Measurements from ENCODE around the gene EXOC5. TPM values are rescaled to one million over a fixed set of nuclear protein-coding genes. Genes with fewer than 3 reads are reported as not detected.
"Not testable (repeated sequence)": the region's sequence is repeated elsewhere in the genome, so short reads cannot be mapped to it uniquely, and the experiment has no call there.

Gene EXOC5
- total RNA-seq, 2 experiments from 2014 or later = 65.0 to 68.1 TPM

- no peak for DNase-seq
- H3K4me1 Mint-ChIP-seq (ENCODE audit: low read depth) = peaks cover 3% of the 10 kb centered on the region
- no peaks in the 10 kb centered on the region for H3K9me3 Mint-ChIP-seq
- H3K4me3 Mint-ChIP-seq = no peak overlapping the region
- H3K27me3 Mint-ChIP-seq (ENCODE audit: low read depth) = no peaks in the 10 kb centered on the region
- H3K36me3 Mint-ChIP-seq (ENCODE audit: low read depth) = peaks cover 6% of the 10 kb centered on the region
- intact Hi-C loops (cut with micrococcal nuclease) = no loop called here
- CTCF ChIA-PET = interaction anchor here (0.7 kb wide), 1 partner anchor 19 kb away, joined by 3 read pairs; no protein-coding TSS in a partner anchor
- no peak overlapping the region for H3K27ac Mint-ChIP-seq
Measured at GRCh38 chr14:57246933-57247657, 21.6 kb downstream of the EXOC5 start.

DNA sequence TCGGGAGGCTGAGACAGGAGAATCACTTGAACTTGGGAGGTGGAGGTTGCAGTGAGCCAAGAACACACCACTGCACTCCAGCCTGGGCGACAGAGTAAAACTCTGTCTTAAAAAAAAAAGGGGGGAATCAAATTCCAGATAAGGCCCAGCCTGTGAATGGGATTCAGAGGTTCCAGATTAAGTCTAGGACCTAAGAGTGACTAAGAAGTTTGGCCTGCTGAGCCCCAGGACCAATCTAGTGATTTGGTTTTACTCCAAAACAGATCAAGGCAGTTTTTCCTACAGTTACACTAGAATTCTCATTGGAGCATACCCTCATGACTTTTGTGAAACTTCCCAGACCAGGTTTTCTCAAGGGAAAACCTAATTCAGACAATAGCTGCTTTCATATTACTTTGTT, 22.8 kb downstream of the EXOC5 start:
- H3K4me1 Mint-ChIP-seq (ENCODE audit: low read depth) = no peaks in the 10 kb centered on the region
- no peak overlapping the region for H3K27ac Mint-ChIP-seq
- peaks cover 6% of the 10 kb centered on the region for H3K36me3 Mint-ChIP-seq (ENCODE audit: low read depth)
- H3K4me3 Mint-ChIP-seq = no peak overlapping the region
- CTCF ChIA-PET = interaction anchor here (0.6 to 1.7 kb wide), 2 partner anchors 48 to 1580 kb away, joined by 3 to 4 read pairs; no protein-coding TSS in a partner anchor
- intact Hi-C loops (cut with micrococcal nuclease) = no loop called here
- no peaks in the 10 kb centered on the region for H3K27me3 Mint-ChIP-seq (ENCODE audit: low read depth)
- H3K9me3 Mint-ChIP-seq = no peaks in the 10 kb centered on the region
- DNase-seq = no peak

DNA sequence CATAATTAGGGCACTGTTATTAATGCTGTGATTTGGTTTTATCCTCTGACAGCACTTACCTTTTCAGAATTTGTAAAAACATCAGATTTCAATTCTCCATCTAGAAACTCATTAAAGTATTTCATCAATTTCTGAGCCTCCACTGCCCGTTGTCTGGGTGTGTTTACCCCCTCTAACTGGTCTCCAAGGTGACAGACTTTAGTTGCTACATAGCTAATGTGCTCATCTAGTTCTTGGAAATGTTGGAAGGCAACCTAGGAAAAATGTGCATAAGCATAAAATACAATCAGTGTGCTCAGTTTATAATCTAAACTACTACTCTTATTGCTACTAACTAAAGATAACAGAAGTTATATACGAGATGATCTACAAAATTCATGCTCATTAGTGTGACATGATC, 24.6 kb downstream of the EXOC5 start:
- H3K4me3 Mint-ChIP-seq = no peak overlapping the region
- no peaks in the 10 kb centered on the region for H3K27me3 Mint-ChIP-seq (ENCODE audit: low read depth)
- H3K36me3 Mint-ChIP-seq (ENCODE audit: low read depth) = peaks cover 8% of the 10 kb centered on the region
- intact Hi-C loops (cut with micrococcal nuclease) = no loop called here
- H3K27ac Mint-ChIP-seq = no peak overlapping the region
- DNase-seq = no peak
- H3K9me3 Mint-ChIP-seq = no peaks in the 10 kb centered on the region
- H3K4me1 Mint-ChIP-seq (ENCODE audit: low read depth) = no peaks in the 10 kb centered on the region
- CTCF ChIA-PET = no interaction called here

DNA sequence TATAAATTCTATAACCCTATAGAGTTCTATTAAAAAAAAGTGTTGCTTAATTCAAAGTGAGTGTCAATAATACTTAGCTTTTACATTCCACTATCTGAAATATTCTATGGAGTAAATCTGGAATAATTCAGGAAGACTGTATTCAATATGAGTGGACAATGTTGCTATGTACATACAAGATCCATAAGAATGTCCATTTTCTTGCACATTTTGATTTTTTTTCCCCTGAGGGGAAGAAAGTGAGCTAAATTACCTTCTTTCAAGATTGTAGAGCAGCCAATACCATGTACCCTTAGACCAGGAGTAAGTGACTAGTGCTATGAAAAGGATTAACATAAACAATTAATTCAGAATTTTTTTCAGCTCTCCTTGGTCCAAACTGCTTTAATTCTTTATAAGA, 25.4 kb downstream of the EXOC5 start:
- DNase-seq = no peak
- no peaks in the 10 kb centered on the region for H3K4me1 Mint-ChIP-seq (ENCODE audit: low read depth)
- CTCF ChIA-PET = no interaction called here
- no peak overlapping the region for H3K4me3 Mint-ChIP-seq
- H3K9me3 Mint-ChIP-seq = no peaks in the 10 kb centered on the region
- peaks cover 8% of the 10 kb centered on the region for H3K36me3 Mint-ChIP-seq (ENCODE audit: low read depth)
- no peaks in the 10 kb centered on the region for H3K27me3 Mint-ChIP-seq (ENCODE audit: low read depth)
- H3K27ac Mint-ChIP-seq = no peak overlapping the region
- intact Hi-C loops (cut with micrococcal nuclease) = no loop called here

DNA sequence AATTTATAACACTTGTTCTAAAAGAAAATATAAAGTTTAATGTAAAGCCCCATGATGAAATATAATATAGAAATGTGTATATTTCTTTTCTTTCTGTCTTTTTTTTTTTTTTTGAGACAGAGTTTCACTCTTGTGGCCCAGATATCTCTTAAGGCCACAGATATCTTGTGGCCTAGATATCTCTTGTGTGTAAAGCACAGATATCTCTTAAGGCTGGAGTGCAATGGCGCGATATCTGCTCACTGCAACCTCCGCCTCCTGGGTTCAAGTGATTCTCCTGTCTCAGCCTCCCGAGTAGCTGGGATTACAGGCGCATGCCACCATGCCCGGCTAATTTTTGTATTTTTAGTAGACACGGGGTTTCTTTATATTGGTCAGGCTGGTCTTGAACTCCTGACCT, 28.6 kb downstream of the EXOC5 start:
- H3K36me3 Mint-ChIP-seq (ENCODE audit: low read depth); intact Hi-C loops (cut with micrococcal nuclease); H3K4me3 Mint-ChIP-seq; H3K27me3 Mint-ChIP-seq (ENCODE audit: low read depth); DNase-seq; H3K27ac Mint-ChIP-seq; CTCF ChIA-PET; H3K4me1 Mint-ChIP-seq (ENCODE audit: low read depth); H3K9me3 Mint-ChIP-seq: not testable (repeated sequence)

- no peak overlapping the region for H3K4me3 Mint-ChIP-seq
- intact Hi-C loops (cut with micrococcal nuclease) = no loop called here
- H3K4me1 Mint-ChIP-seq (ENCODE audit: low read depth) = peaks cover 3% of the 10 kb centered on the region
- no peaks in the 10 kb centered on the region for H3K27me3 Mint-ChIP-seq (ENCODE audit: low read depth)
- DNase-seq = no peak
- peaks cover 41% of the 10 kb centered on the region for H3K36me3 Mint-ChIP-seq (ENCODE audit: low read depth)
- CTCF ChIA-PET = no interaction called here
- H3K9me3 Mint-ChIP-seq = peaks cover 4% of the 10 kb centered on the region
- no peak overlapping the region for H3K27ac Mint-ChIP-seq
Measured at GRCh38 chr14:57232006-57232405, 36.7 kb downstream of the EXOC5 start.

DNA sequence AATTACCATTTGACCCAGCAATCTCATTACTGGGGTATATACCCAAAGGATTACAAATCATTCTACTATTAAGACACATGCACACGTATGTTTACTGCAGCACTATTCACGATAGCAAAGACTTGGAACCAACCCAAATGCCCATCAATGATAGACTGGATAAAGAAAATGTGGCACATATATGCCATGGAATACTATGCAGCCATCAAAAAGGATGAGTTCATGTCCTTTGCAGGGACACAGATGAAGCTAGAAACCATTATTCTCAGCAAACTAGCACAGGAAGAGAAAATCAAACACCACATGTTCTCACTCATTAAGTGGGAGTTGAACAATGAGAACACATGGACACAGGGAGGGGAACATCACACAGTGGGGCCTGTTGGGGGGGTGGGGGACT, 40.4 kb downstream of the EXOC5 start:
- DNase-seq; H3K27me3 Mint-ChIP-seq (ENCODE audit: low read depth); H3K4me1 Mint-ChIP-seq (ENCODE audit: low read depth); H3K27ac Mint-ChIP-seq; CTCF ChIA-PET; H3K4me3 Mint-ChIP-seq; H3K9me3 Mint-ChIP-seq: not testable (repeated sequence)
- intact Hi-C loops (cut with micrococcal nuclease) = loop anchor here (5.0 to 10.0 kb wide), 2 partner anchors 39 to 166 kb away; partner anchors contain the start of genes AP5M1, EXOC5 and NAA30
- peaks cover 46% of the 10 kb centered on the region for H3K36me3 Mint-ChIP-seq (ENCODE audit: low read depth)

DNA sequence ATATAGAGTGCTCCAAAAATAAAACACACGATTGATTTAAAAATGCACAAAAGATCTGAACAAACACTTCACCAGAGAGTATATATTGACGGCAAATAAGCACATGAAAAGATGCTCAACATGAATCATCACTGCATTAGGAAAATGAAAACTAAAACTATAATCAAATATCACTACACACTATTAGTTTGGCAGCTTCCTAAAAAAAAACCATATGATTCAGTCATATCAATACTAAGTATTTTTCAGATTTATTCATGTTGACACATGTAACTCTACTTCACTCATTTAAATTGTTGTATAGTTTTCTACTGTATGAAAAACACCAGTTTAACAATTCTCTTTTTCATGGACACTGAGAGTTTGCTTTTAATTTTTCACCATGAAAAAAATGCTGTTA, 41.6 kb downstream of the EXOC5 start:
- Mint-ChIP-seq H3K36me3 (ENCODE audit: low read depth) (peaks cover 42% of the 10 kb centered on the region), H3K4me3 (no peak overlapping the region), H3K27ac (no peak overlapping the region), H3K27me3 (ENCODE audit: low read depth) (no peaks in the 10 kb centered on the region), H3K9me3 (peaks cover 4% of the 10 kb centered on the region), H3K4me1 (ENCODE audit: low read depth) (peaks cover 7% of the 10 kb centered on the region)
- CTCF ChIA-PET = interaction anchor here (0.8 kb wide), 1 partner anchor 1828 kb away, joined by 3 read pairs; no protein-coding TSS in a partner anchor
- intact Hi-C loops (cut with micrococcal nuclease) = loop anchor here (5.0 to 10.0 kb wide), 2 partner anchors 40 to 168 kb away; partner anchors contain the start of genes AP5M1, EXOC5 and NAA30
- no peak for DNase-seq

DNA sequence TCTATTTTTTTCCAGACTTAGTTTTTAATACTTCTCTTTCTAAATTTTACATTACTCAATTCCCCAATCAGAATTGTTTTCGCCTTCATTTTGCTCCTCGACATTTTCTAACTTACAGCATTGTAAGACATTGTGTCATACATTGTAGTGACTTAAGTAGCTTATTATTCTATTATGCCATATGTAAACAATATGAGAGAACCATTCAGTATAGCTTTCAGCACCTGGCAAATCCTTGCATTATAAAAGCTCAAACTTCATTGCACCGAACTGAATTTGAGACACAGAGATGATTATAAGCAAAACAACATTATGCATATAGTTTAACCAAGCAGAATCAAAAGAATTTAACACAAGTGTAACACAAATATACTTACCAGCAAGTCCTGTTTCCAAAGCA, 46.8 kb downstream of the EXOC5 start:
- DNase-seq = no peak
- H3K36me3 Mint-ChIP-seq (ENCODE audit: low read depth) = peaks cover 22% of the 10 kb centered on the region
- no peaks in the 10 kb centered on the region for H3K9me3 Mint-ChIP-seq
- no peaks in the 10 kb centered on the region for H3K27me3 Mint-ChIP-seq (ENCODE audit: low read depth)
- no peak overlapping the region for H3K27ac Mint-ChIP-seq
- H3K4me1 Mint-ChIP-seq (ENCODE audit: low read depth) = peaks cover 3% of the 10 kb centered on the region
- no peak overlapping the region for H3K4me3 Mint-ChIP-seq
- CTCF ChIA-PET = no interaction called here
- intact Hi-C loops (cut with micrococcal nuclease) = loop anchor here (10.0 kb wide), 1 partner anchor 173 kb away; the partner anchor contains the start of gene NAA30

GRCh38 chr14:57212919-57213318, 55.8 kb downstream of the EXOC5 start:
- no peak for DNase-seq
- Mint-ChIP-seq H3K27ac (no peak overlapping the region), H3K4me1 (ENCODE audit: low read depth) (no peaks in the 10 kb centered on the region), H3K36me3 (ENCODE audit: low read depth) (peaks cover 28% of the 10 kb centered on the region), H3K9me3 (no peaks in the 10 kb centered on the region), H3K27me3 (ENCODE audit: low read depth) (no peaks in the 10 kb centered on the region), H3K4me3 (no peak overlapping the region)
- intact Hi-C loops (cut with micrococcal nuclease) = no loop called here
- CTCF ChIA-PET = interaction anchor here (0.5 kb wide), 1 partner anchor 56 kb away, joined by 3 read pairs; the partner anchor contains the start of genes AP5M1 and EXOC5

GRCh38 chr14:57209561-57209960, 59.1 kb downstream of the EXOC5 start:
- CTCF ChIA-PET = no interaction called here
- DNase-seq = no peak
- H3K4me3 Mint-ChIP-seq = no peak overlapping the region
- no peaks in the 10 kb centered on the region for H3K9me3 Mint-ChIP-seq
- no peaks in the 10 kb centered on the region for H3K27me3 Mint-ChIP-seq (ENCODE audit: low read depth)
- H3K36me3 Mint-ChIP-seq (ENCODE audit: low read depth) = peaks cover 19% of the 10 kb centered on the region
- no peaks in the 10 kb centered on the region for H3K4me1 Mint-ChIP-seq (ENCODE audit: low read depth)
- intact Hi-C loops (cut with micrococcal nuclease) = loop anchor here (10.0 kb wide), 1 partner anchor 145 kb away; no protein-coding TSS in a partner anchor
- no peak overlapping the region for H3K27ac Mint-ChIP-seq

DNA sequence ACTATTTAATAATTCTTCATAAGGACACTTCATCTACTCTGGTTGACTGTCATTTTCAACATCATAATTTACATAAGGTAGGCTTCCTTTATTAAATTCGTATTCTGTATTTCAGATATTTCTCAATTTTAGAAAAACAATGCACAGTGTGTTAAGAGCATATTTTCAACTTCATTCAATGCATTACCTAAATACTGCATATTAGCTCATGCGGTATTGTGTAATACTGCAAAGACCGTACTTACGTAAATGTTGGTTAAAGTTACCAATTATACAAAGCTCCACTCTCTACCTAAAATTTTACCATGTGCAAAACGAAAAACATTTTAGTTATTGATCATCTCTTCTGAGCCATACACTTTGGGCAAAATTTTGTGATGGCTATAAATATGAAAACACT, 62.8 kb downstream of the EXOC5 start:
- H3K9me3 Mint-ChIP-seq = no peaks in the 10 kb centered on the region
- intact Hi-C loops (cut with micrococcal nuclease) = loop anchor here (2.0 to 10.0 kb wide), 2 partner anchors 141 to 715 kb away; no protein-coding TSS in a partner anchor

DNA sequence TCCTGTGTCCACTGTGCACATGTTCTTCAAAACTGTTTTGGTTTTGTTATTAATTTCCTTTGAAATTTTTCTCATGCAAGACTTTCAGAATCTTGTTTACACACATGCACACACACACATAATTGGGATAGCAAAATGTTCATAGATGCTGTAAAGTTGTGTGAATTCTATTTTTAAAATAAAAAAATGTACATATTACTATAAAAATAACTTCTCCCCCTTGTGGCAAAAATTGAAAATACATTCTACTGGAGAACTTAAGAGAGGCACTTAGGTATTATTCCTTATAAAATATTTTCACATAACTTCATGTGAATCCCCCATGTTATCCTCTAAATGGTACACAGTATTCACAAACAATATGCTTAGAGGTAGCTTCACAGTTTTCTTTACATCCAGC, 66.0 kb downstream of the EXOC5 start:
- H3K27me3 Mint-ChIP-seq (ENCODE audit: low read depth); H3K27ac Mint-ChIP-seq; H3K4me1 Mint-ChIP-seq (ENCODE audit: low read depth); H3K36me3 Mint-ChIP-seq (ENCODE audit: low read depth); CTCF ChIA-PET; H3K4me3 Mint-ChIP-seq; H3K9me3 Mint-ChIP-seq; DNase-seq: not testable (repeated sequence)
- intact Hi-C loops (cut with micrococcal nuclease) = loop anchor here (5.0 to 10.0 kb wide), 2 partner anchors 138 to 645 kb away; no protein-coding TSS in a partner anchor

More for the DNA sequence above, 62.8 kb downstream of the EXOC5 start:
- H3K27me3 Mint-ChIP-seq (ENCODE audit: low read depth) = no peaks in the 10 kb centered on the region
- H3K4me1 Mint-ChIP-seq (ENCODE audit: low read depth) = no peaks in the 10 kb centered on the region
- H3K4me3 Mint-ChIP-seq = no peak overlapping the region
- CTCF ChIA-PET = interaction anchor here (0.7 kb wide), 1 partner anchor 353 kb away, joined by 3 read pairs; no protein-coding TSS in a partner anchor
- no peak for DNase-seq
- H3K27ac Mint-ChIP-seq = no peak overlapping the region
- H3K36me3 Mint-ChIP-seq (ENCODE audit: low read depth) = peaks cover 9% of the 10 kb centered on the region
